HUES48 (cell line): ENCODE data around the gene OTUD1.
A peak's percentile ranks its signal among the peaks of the same experiment; 100 is the strongest.

Source experiments
- H3K27ac ChIP-seq: one replicate; pipeline ENCODE4 v1.7.0; 2013; ENCODE audit warnings: low read depth, low read length, inconsistent platforms
- H3K27me3 ChIP-seq: 2 replicates; pipeline ENCODE4 v1.6.1; 2013; ENCODE audit warnings: mild to moderate bottlenecking, low read length; ENCODE audit not compliant: control insufficient read depth, insufficient read depth
- H3K36me3 ChIP-seq: 2 replicates; pipeline ENCODE4 v1.6.1; 2013; ENCODE audit warnings: low read length; ENCODE audit not compliant: control insufficient read depth, insufficient read depth
- H3K4me1 ChIP-seq: 2 replicates; pipeline ENCODE4 v1.6.1; 2013; ENCODE audit warnings: mild to moderate bottlenecking, low read length; ENCODE audit not compliant: control insufficient read depth, insufficient read depth
- H3K4me3 ChIP-seq: 2 replicates; pipeline ENCODE4 v1.5.1; 2013; ENCODE audit warnings: mild to moderate bottlenecking, low read depth, low read length
- H3K9ac ChIP-seq: 2 replicates; pipeline ENCODE4 v1.6.1; 2013; ENCODE audit warnings: mild to moderate bottlenecking, low read depth, low read length, moderate library complexity
- H3K9me3 ChIP-seq: 2 replicates; pipeline ENCODE4 v1.6.1; 2013; ENCODE audit warnings: low read length; ENCODE audit not compliant: control insufficient read depth, insufficient read depth

OTUD1 gene

DNA sequence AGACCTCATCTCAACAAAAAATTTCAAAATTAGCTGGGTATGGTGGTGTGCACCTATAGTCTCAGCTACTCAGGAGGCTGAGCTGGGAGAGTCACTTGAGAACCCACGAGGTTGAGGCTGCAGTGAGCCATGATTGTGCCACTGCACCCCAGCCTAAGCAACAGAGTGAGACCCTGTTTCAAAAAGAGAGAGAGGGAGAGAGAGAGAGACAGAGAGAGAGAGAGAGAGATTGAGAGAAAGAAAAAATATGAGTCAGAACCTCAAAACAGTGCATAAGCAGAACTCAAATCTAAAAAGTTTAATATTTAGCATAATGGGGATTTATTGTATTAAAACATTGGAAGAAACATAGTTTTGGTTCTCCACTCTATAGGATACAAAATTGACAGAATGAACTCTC, 17.5 kb upstream of the OTUD1 start:
- Histone ChIP-seq H3K4me1 (peaks cover 24% of the 10 kb centered on the region), H3K27me3 (no peaks in the 10 kb centered on the region), H3K9ac (no peak overlapping the region), H3K9me3 (no peaks in the 10 kb centered on the region), H3K36me3 (no peaks in the 10 kb centered on the region), H3K4me3 (no peak overlapping the region), H3K27ac (no peak overlapping the region)

DNA sequence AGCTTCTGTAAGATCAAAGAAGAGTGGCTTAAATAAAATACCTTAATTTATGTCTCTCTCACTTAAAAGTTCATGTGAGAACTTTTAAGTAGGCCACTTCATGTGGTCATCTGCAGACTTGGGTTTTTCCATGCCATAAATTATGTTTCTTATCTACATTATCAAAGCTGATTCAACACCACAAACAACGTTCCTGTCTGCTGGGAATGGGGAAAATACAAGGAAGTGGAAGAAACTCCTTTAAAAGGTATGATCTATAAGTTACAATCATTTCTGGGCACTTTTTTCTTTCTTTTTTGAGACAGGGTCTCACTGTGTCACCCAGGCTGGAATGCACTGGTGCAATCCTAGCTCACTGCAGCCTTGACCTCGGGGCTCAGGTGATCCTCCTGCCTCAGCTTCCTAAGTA, 16.9 kb upstream of the OTUD1 start:
- no peak overlapping the region for H3K4me3 ChIP-seq

DNA sequence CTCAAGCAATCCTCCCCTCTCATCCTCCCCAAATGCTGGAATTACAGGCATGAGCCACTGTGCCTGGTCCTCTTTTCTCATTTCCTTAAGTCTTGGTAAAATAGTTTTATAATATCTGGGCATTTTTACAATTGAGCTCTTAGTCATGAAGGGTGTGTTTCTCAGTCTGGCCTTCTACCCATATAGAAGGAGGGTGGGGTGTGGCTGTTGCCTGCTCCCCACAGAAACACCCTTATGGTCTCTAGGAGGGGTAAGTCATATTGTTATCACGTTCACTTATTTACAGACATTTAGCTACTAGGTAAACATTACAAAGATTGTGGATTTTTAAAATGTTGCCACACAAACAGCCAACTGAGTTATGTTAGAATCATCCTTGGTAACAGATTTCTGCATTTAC, 6.7 kb upstream of the OTUD1 start:
- no peaks in the 10 kb centered on the region for H3K27me3 ChIP-seq
- H3K9me3 ChIP-seq, result no peaks in the 10 kb centered on the region
- H3K4me1 ChIP-seq, result no peaks in the 10 kb centered on the region
- no peak overlapping the region for H3K27ac ChIP-seq
- H3K4me3 ChIP-seq, result no peak overlapping the region
- H3K36me3 ChIP-seq, result no peaks in the 10 kb centered on the region
- no peak overlapping the region for H3K9ac ChIP-seq

More for the DNA sequence above, 16.9 kb upstream of the OTUD1 start:
- Histone ChIP-seq H3K9ac (no peak overlapping the region), H3K27me3 (no peaks in the 10 kb centered on the region), H3K36me3 (no peaks in the 10 kb centered on the region), H3K27ac (no peak overlapping the region), H3K4me1 (peaks cover 24% of the 10 kb centered on the region), H3K9me3 (no peaks in the 10 kb centered on the region)

- Histone ChIP-seq H3K9ac (no peak overlapping the region), H3K27me3 (no peaks in the 10 kb centered on the region), H3K4me1 (no peaks in the 10 kb centered on the region), H3K27ac (no peak overlapping the region), H3K36me3 (no peaks in the 10 kb centered on the region), H3K4me3 (no peak overlapping the region), H3K9me3 (no peaks in the 10 kb centered on the region)
Observed at GRCh38 chr10:23432639-23433038, 6.2 kb upstream of the OTUD1 start.

DNA sequence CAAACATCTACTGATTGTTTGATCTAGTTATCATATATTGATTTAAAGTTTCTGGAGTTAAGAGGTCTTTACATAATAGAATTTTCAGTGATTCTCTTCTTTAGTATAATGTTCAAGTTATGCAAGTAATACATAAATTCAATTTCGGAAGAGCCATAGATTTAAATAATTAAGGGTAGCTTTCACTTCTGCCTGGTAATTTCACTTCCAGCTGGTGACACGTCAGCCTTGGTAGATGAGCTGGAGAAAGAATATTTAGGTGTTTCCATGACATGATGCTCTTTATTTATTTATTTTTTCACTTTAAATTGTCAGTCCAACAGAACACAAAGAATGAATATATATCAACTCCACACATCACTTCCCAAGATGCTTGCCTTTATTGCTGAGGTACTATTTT, 5.2 kb upstream of the OTUD1 start:
- Histone ChIP-seq H3K27me3 (no peaks in the 10 kb centered on the region), H3K4me3 (no peak overlapping the region), H3K36me3 (no peaks in the 10 kb centered on the region), H3K4me1 (no peaks in the 10 kb centered on the region), H3K9me3 (no peaks in the 10 kb centered on the region), H3K27ac (no peak overlapping the region), H3K9ac (no peak overlapping the region)

DNA sequence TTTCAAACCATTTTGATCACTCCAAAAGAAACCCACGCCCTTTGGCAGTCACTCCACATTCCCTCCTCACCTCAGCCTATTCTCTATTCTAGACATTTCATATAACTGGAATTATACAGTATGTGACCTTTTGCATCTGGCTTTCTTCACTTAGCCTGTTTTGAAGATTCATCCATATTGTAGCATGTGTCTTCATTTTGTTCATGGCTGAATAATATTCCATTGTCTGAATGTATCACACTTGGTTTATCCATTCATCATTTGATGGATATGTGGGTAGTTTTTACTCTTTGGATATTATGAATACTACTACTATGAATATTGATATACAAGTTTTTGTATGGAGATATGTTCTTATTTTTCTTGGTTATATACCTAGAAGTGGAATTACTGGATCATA, 3.5 kb upstream of the OTUD1 start:
- H3K4me1 ChIP-seq, result no peaks in the 10 kb centered on the region
- H3K9me3 ChIP-seq, result no peaks in the 10 kb centered on the region
- no peak overlapping the region for H3K4me3 ChIP-seq
- peaks cover 3% of the 10 kb centered on the region for H3K27me3 ChIP-seq
- H3K36me3 ChIP-seq, result no peaks in the 10 kb centered on the region
- no peak overlapping the region for H3K27ac ChIP-seq
- H3K9ac ChIP-seq, result no peak overlapping the region

DNA sequence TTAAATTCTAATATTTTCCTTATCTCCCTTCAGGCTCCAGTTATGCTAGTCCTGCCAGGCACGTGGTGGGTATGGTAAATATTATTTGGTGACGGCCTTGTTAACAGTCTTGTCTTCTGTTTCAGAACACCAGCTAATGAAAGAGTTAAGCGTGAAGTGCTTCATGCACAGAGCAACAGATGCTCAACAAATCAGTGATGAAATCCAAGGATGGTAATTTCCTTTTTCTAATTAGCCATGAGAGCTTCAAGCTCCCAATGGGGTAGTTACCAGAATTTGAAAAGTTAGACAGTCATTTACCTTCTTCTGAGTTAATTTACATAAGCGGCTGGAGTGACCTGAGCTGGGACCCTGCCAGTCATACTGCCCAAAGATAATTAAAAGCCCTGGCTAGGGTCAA, 1.9 kb upstream of the OTUD1 start:
- H3K36me3 ChIP-seq, result no peaks in the 10 kb centered on the region
- peaks cover 15% of the 10 kb centered on the region for H3K4me1 ChIP-seq

DNA sequence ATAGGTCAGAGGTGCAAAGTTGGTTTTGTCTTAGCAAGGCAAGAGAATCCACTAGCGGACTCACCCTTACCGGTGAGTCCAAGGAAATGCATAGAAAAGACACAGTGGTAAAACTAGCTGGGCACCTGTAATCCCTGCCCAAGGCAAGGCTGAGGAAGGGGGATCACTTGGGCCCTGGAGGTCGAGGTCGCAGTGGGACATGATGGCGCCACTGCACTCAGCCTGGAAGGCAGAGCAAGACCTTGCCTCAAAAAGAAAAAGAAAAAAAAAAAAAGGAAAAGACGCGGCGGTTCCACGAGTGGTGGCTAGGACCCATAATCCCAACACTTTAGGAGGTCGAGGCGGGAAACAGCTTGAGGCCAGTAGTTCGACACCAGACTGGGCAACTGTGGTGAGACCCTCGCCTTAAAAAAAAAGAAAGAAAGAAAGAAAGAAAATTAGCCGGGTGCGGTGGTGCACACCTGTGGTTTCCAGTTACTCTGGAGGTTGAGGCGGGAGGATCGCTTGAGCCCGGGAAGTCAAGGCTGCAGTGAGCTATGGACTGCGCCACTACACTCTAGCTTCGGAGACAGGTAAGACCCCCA, 820 bp upstream of the OTUD1 start:
- H3K4me3 ChIP-seq, result peak overlapping the region; percentile 88
- no peaks in the 10 kb centered on the region for H3K9me3 ChIP-seq
- H3K4me1 ChIP-seq, result peaks cover 16% of the 10 kb centered on the region
- no peaks in the 10 kb centered on the region for H3K36me3 ChIP-seq
- H3K27ac ChIP-seq, result no peak overlapping the region
- no peak overlapping the region for H3K9ac ChIP-seq
- peaks cover 14% of the 10 kb centered on the region for H3K27me3 ChIP-seq

More for the DNA sequence above, 1.9 kb upstream of the OTUD1 start:
- Histone ChIP-seq H3K9me3 (no peaks in the 10 kb centered on the region), H3K9ac (no peak overlapping the region), H3K4me3 (no peak overlapping the region), H3K27ac (no peak overlapping the region), H3K27me3 (peaks cover 14% of the 10 kb centered on the region)

- Histone ChIP-seq H3K27ac (peak overlapping the region; percentile 79), H3K4me3 (peak overlapping the region; percentile 88; the same call in 1 of the 2 replicates), H3K36me3 (no peaks in the 10 kb centered on the region), H3K9me3 (no peaks in the 10 kb centered on the region), H3K27me3 (peaks cover 14% of the 10 kb centered on the region), H3K4me1 (peaks cover 16% of the 10 kb centered on the region), H3K9ac (peak overlapping the region; percentile 54; the same call in 1 of the 2 replicates)
Observed at GRCh38 chr10:23439452-23439960, 631 bp downstream of the OTUD1 start.

GRCh38 chr10:23439961-23440889, 1.4 kb downstream of the OTUD1 start:
- peaks cover 16% of the 10 kb centered on the region for H3K4me1 ChIP-seq
- H3K27me3 ChIP-seq, result peaks cover 14% of the 10 kb centered on the region
- H3K27ac ChIP-seq, result no peak overlapping the region
- H3K4me3 ChIP-seq, result peak overlapping the region; percentile 88
- H3K9ac ChIP-seq, result peak overlapping the region; percentile 54
- no peaks in the 10 kb centered on the region for H3K9me3 ChIP-seq
- H3K36me3 ChIP-seq, result no peaks in the 10 kb centered on the region

- Histone ChIP-seq H3K27ac (no peak overlapping the region), H3K36me3 (no peaks in the 10 kb centered on the region), H3K4me1 (peaks cover 16% of the 10 kb centered on the region), H3K9me3 (no peaks in the 10 kb centered on the region), H3K4me3 (peak overlapping the region; percentile 88; the same call in 1 of the 2 replicates), H3K9ac (no peak overlapping the region), H3K27me3 (peaks cover 14% of the 10 kb centered on the region)
Observed at GRCh38 chr10:23441251-23441650, 2.4 kb downstream of the OTUD1 start.
